IMR-90 (cell line): Measurements from ENCODE around the gene FAAH2. TPM values are rescaled to one million over a fixed set of nuclear protein-coding genes. Genes with fewer than 3 reads are reported as not detected.

Source experiments
- ATAC-seq: fragments of 200-7000 bp; cut with Tn5 transposase; 2 replicates; pipeline ENCODE4 v1.9.1; 2020; ENCODE audit warnings: low read depth, mild to moderate bottlenecking, moderate library complexity
- BruUV-seq: library from RNA; stranded (reverse); fragments of 400-500 nt; replicated peaks from 2 replicates; lab custom pipeline; 2021; lab: Mats Ljungman, UMichigan
- CTCF ChIA-PET: fragments of 300-600 bp; formaldehyde crosslinking; extraction: SDS; loops from one replicate; lab custom pipeline; 2021; ENCODE audit warnings: antibody characterized with exemption; lab: Yijun Ruan, JAX
- POLR2A ChIA-PET: fragments of 300-600 bp; sonication (Branson Sonifier 250); formaldehyde crosslinking; loops from one replicate; lab custom pipeline; 2022; ENCODE audit warnings: antibody characterized with exemption; ENCODE audit not compliant: unreplicated experiment; lab: Charles Lee
- DNase-seq: peaks from one replicate; pipeline ENCODE4 v3.0.0; 2013
- H2AFZ ChIP-seq: replicated peaks from 2 replicates; pipeline ENCODE3; 2013; ENCODE audit warnings: low read length, mild to moderate bottlenecking; ENCODE audit not compliant: poor library complexity
- H2AK5ac ChIP-seq: 2 replicates; pipeline ENCODE4 v1.6.1; 2013; ENCODE audit warnings: low read depth, low read length, inconsistent platforms
- H2AK9ac ChIP-seq: replicated peaks from 2 replicates; pipeline ENCODE3; 2013; ENCODE audit warnings: mild to moderate bottlenecking, low read depth, low read length, moderate library complexity; ENCODE audit not compliant: poor library complexity
- H2BK120ac ChIP-seq: 2 replicates; pipeline ENCODE4 v1.6.1; 2013; ENCODE audit warnings: low read depth, low read length, inconsistent platforms
- H2BK15ac ChIP-seq: 3 replicates; pipeline ENCODE4 v1.6.1; 2013; ENCODE audit warnings: low read depth, low read length, inconsistent platforms
- H2BK20ac ChIP-seq: 2 replicates; pipeline ENCODE4 v1.6.1; 2013; ENCODE audit warnings: low read depth, mild to moderate bottlenecking, inconsistent platforms, low read length, moderate library complexity
- H2BK5ac ChIP-seq: 2 replicates; pipeline ENCODE4 v1.6.1; 2013; ENCODE audit warnings: mild to moderate bottlenecking, low read depth, low read length, inconsistent platforms; ENCODE audit not compliant: poor library complexity, severe bottlenecking
- H3K14ac ChIP-seq: replicated peaks from 2 replicates; pipeline ENCODE4 v1.6.1; 2013; ENCODE audit warnings: low read depth, low read length, inconsistent platforms
- H3K18ac ChIP-seq: 2 replicates; pipeline ENCODE4 v1.6.1; 2013; ENCODE audit warnings: low read depth, low read length, control low read depth
- H3K23ac ChIP-seq: 2 replicates; pipeline ENCODE4 v1.6.1; 2013; ENCODE audit warnings: low read depth, low read length, inconsistent platforms
- H3K27ac ChIP-seq: 2 replicates; pipeline ENCODE4 v1.5.1; 2013; ENCODE audit warnings: mild to moderate bottlenecking, control low read depth, low read length; ENCODE audit not compliant: insufficient read depth
- H3K27me3 ChIP-seq: 2 replicates; pipeline ENCODE4 v1.6.1; 2013; ENCODE audit warnings: low read length; ENCODE audit not compliant: control insufficient read depth, insufficient read depth
- H3K36me3 ChIP-seq: 2 replicates; pipeline ENCODE4 v1.6.1; 2013; ENCODE audit warnings: low read length, mixed read lengths; ENCODE audit not compliant: control insufficient read depth, insufficient read depth
- H3K4ac ChIP-seq: 2 replicates; pipeline ENCODE4 v1.6.1; 2013; ENCODE audit warnings: low read depth, low read length, inconsistent platforms
- H3K4me1 ChIP-seq: 2 replicates; pipeline ENCODE4 v1.6.1; 2013; ENCODE audit warnings: low read length, mixed read lengths; ENCODE audit not compliant: control insufficient read depth, insufficient read depth
- H3K4me2 ChIP-seq: 2 replicates; pipeline ENCODE4 v1.6.1; 2013; ENCODE audit warnings: low read depth, mild to moderate bottlenecking, control low read depth, low read length, moderate library complexity
- H3K4me3 ChIP-seq: 2 replicates; pipeline ENCODE4 v1.5.1; 2013; ENCODE audit warnings: low read depth, mild to moderate bottlenecking, control low read depth, low read length, moderate library complexity; ENCODE audit not compliant: insufficient read depth
- H3K56ac ChIP-seq: 2 replicates; pipeline ENCODE4 v1.6.1; 2013; ENCODE audit warnings: low read length, inconsistent platforms; ENCODE audit not compliant: insufficient read depth; ENCODE audit errors: extremely low read depth
- H3K79me1 ChIP-seq, 2 experiments: 2 replicates each; pipeline ENCODE4 v1.6.1; 2013; ENCODE audit warnings: low read length in 2 of 2, inconsistent platforms in 1 of 2, low read depth in 1 of 2
- H3K9ac ChIP-seq: 2 replicates; pipeline ENCODE4 v1.6.1; 2013; ENCODE audit warnings: low read depth, low read length, control low read depth
- H3K9me1 ChIP-seq: 2 replicates; pipeline ENCODE4 v1.6.1; 2013; ENCODE audit warnings: low read length, inconsistent platforms; ENCODE audit not compliant: insufficient read depth
- H3K9me3 ChIP-seq: 2 replicates; pipeline ENCODE4 v1.6.1; 2013; ENCODE audit warnings: low read length; ENCODE audit not compliant: control insufficient read depth, insufficient read depth
- H4K20me1 ChIP-seq: 2 replicates; pipeline ENCODE4 v1.6.1; 2013; ENCODE audit warnings: low read length, inconsistent platforms; ENCODE audit not compliant: insufficient read depth
- H4K5ac ChIP-seq: 2 replicates; pipeline ENCODE4 v1.6.1; 2013; ENCODE audit warnings: mild to moderate bottlenecking, low read depth, low read length, control low read depth
- H4K8ac ChIP-seq, 2 experiments: 2 replicates each; pipeline ENCODE4 v1.6.1; 2013; ENCODE audit warnings: low read depth in 2 of 2, low read length in 2 of 2, control low read depth in 1 of 2, inconsistent platforms in 1 of 2
- H4K91ac ChIP-seq: 2 replicates; pipeline ENCODE4 v1.6.1; 2013; ENCODE audit warnings: low read depth, low read length, inconsistent platforms; ENCODE audit not compliant: insufficient read depth
- CEBPB ChIP-seq: IDR thresholded peaks from 2 replicates; pipeline ENCODE4 v1.6.1; 2012; ENCODE audit warnings: low read depth, low read length, improper control_type of control experiment
- CHD1 ChIP-seq: IDR thresholded peaks from 2 replicates; pipeline ENCODE4 v1.6.1; 2012; ENCODE audit warnings: low read depth, low read length, improper control_type of control experiment
- ELK1 ChIP-seq: fragments of 150-350 bp; IDR thresholded peaks from 2 replicates; pipeline ENCODE4 v1.6.1; 2016; ENCODE audit warnings: low read depth, mild to moderate bottlenecking, low read length, moderate library complexity, borderline replicate concordance
- FOS ChIP-seq: fragments of 150-350 bp; IDR thresholded peaks from 2 replicates; pipeline ENCODE4 v1.6.1; 2016; ENCODE audit warnings: low read depth, low read length
- MAFK ChIP-seq: IDR thresholded peaks from 2 replicates; pipeline ENCODE4 v1.6.1; 2012; ENCODE audit warnings: low read depth, low read length, improper control_type of control experiment
- MAZ ChIP-seq: IDR thresholded peaks from 2 replicates; pipeline ENCODE4 v1.6.1; 2012; ENCODE audit warnings: low read depth, mild to moderate bottlenecking, low read length, improper control_type of control experiment, moderate library complexity, borderline replicate concordance
- POLR2A ChIP-seq: IDR thresholded peaks from 2 replicates; pipeline ENCODE4 v1.6.1; 2012; ENCODE audit warnings: mild to moderate bottlenecking, low read depth, low read length
- RAD21 ChIP-seq: IDR thresholded peaks from 2 replicates; pipeline ENCODE4 v1.6.1; 2012; ENCODE audit warnings: low read length, improper control_type of control experiment
- RFX5 ChIP-seq: IDR thresholded peaks from 2 replicates; pipeline ENCODE4 v1.8.0; 2012; ENCODE audit warnings: low read depth, mild to moderate bottlenecking, low read length, moderate library complexity
- SMC3 ChIP-seq: fragments of 150-350 bp; IDR thresholded peaks from 2 replicates; pipeline ENCODE4 v1.6.1; 2016; ENCODE audit warnings: low read depth, mild to moderate bottlenecking, antibody characterized with exemption, low read length, moderate library complexity
- WGBS, 2 experiments: methylation state at CpG; one replicate each; pipeline versions ENCODE4 v1.1.5 to v1.1.7; 2013; ENCODE audit warnings: missing lambda C conversion rate in 2 of 2; ENCODE audit not compliant: insufficient read length in 1 of 2; ENCODE audit errors: extremely low coverage in 2 of 2; 5-methylcytosine and 5-hydroxymethylcytosine counted together
- dilution Hi-C: fragments of 300-500 bp; cut with HindIII; formaldehyde crosslinking; loops from one replicate; pipeline ENCODE4 v1.14.3; 2018; ENCODE audit warnings: low sequenced_read_pairs; ENCODE audit not compliant: unreplicated experiment
- in situ Hi-C: fragments of 300-500 bp; cut with MboI; formaldehyde crosslinking; loops from 3 replicates; pipeline ENCODE4 v1.14.3; 2019; ENCODE audit warnings: low sequenced_read_pairs, inconsistent platforms, mixed read lengths
- intact Hi-C: fragments of 100-400 bp; cut with micrococcal nuclease; formaldehyde crosslinking; loops from 2 replicates; pipeline ENCODE4 v1.10.0; 2022
- polyA plus RNA-seq, 3 experiments: library from polyadenylated mRNA; depleted of rRNA; stranded (reverse); fragments of >200 nt; gene quantifications; 2 replicates each; pipeline ENCODE4 v1.2.3, GENCODE V29; 2012; ENCODE audit warnings: low replicate concordance in 1 of 3
- total RNA-seq: library from RNA; depleted of rRNA; stranded (reverse); fragments of >200 nt; gene quantifications from 2 replicates; pipeline ENCODE4 v1.2.3, GENCODE V29; 2012
- TF ChIP-seq, protein P1 (sequence below): conservative IDR thresholded peaks from 2 replicates; pipeline ENCODE4 v1.5.1; 2012; ENCODE audit warnings: mild to moderate bottlenecking, low read depth, low read length, improper control_type of control experiment

FAAH2 gene
- total and polyA plus RNA-seq, 2 of the 4 experiments (the other 2 are of a cell fraction): not detected

DNA sequence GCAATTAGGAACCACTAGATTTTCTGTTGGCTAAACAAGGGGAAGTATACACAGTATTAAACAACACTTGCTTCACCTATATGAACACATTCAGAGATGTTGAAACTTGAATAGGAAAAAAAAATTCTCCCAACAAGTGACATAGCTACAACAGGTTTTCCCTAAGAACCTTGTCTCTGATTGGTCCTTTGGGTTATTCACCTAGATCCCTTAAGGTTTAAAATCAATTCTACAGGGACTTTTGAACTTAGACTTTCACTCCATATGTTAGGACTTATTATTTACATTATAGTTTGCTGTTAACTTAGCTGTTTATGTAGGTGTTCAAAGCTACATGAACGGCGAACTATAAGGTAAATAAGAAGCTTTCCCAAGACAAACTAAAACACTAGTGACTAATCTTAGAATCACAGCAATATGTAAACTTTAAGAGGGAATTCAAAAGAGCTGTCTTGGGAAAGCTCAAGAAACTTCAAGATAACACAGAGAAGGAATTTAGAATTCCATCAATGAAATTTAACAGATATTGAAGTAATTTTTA lies 233.1 kb downstream of the FAAH2 start:
- H3K4me3 ChIP-seq: no peak overlapping the region
- H3K27ac ChIP-seq: no peak overlapping the region
- no peak overlapping the region for H2BK15ac ChIP-seq
- no peaks in the 10 kb centered on the region for H3K4me1 ChIP-seq
- H4K8ac ChIP-seq: no peak overlapping the region
- dilution Hi-C loops (no loop called here), in situ Hi-C loops (loop anchor here (25.0 kb wide), 1 partner anchor 93 kb away; no protein-coding TSS in a partner anchor), intact Hi-C loops (no loop called here)
- H3K79me1 ChIP-seq: no peaks in the 10 kb centered on the region
- no peak overlapping the region for H2BK120ac ChIP-seq
- H3K36me3 ChIP-seq: no peaks in the 10 kb centered on the region
- H2AFZ ChIP-seq: no peak overlapping the region
- H2BK20ac ChIP-seq: no peak overlapping the region
- H3K9me1 ChIP-seq: no peaks in the 10 kb centered on the region
- H4K5ac ChIP-seq: no peak overlapping the region
- H3K9me3 ChIP-seq: no peaks in the 10 kb centered on the region; the same call in 1 of the 2 replicates
- H3K14ac ChIP-seq: no peak overlapping the region
- no peak overlapping the region for H3K4me2 ChIP-seq
- H3K27me3 ChIP-seq: no peaks in the 10 kb centered on the region
- ChIA-PET POLR2A (no interaction called here), CTCF (no interaction called here)
- no peak overlapping the region for H3K9ac ChIP-seq
- no peak overlapping the region for H3K4ac ChIP-seq
- no CpG with 5 or more reads among the region's 2 CpGs for WGBS, 2 experiments
- no TSS peak for BruUV-seq
- H3K18ac ChIP-seq: no peak overlapping the region
- no peak for DNase-seq
- H3K23ac ChIP-seq: no peak overlapping the region
- no peak overlapping the region for H2AK5ac ChIP-seq
- no peak overlapping the region for H4K91ac ChIP-seq
- no peak overlapping the region for H2BK5ac ChIP-seq
- ATAC-seq: no peak
- TF ChIP-seq MAFK: no peak
- TF ChIP-seq, protein P1, sequence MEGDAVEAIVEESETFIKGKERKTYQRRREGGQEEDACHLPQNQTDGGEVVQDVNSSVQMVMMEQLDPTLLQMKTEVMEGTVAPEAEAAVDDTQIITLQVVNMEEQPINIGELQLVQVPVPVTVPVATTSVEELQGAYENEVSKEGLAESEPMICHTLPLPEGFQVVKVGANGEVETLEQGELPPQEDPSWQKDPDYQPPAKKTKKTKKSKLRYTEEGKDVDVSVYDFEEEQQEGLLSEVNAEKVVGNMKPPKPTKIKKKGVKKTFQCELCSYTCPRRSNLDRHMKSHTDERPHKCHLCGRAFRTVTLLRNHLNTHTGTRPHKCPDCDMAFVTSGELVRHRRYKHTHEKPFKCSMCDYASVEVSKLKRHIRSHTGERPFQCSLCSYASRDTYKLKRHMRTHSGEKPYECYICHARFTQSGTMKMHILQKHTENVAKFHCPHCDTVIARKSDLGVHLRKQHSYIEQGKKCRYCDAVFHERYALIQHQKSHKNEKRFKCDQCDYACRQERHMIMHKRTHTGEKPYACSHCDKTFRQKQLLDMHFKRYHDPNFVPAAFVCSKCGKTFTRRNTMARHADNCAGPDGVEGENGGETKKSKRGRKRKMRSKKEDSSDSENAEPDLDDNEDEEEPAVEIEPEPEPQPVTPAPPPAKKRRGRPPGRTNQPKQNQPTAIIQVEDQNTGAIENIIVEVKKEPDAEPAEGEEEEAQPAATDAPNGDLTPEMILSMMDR: no peak
- no peak for TF ChIP-seq MAZ
- no peak for TF ChIP-seq RAD21
- TF ChIP-seq SMC3: no peak
- no peak for TF ChIP-seq POLR2A
- TF ChIP-seq ELK1: no peak
- TF ChIP-seq FOS: no peak
- no peak for TF ChIP-seq RFX5
- TF ChIP-seq CHD1: no peak
- no peak for TF ChIP-seq CEBPB
- no peak overlapping the region for H2AK9ac ChIP-seq
- no peaks in the 10 kb centered on the region for H4K20me1 ChIP-seq
- H3K56ac ChIP-seq: no peak overlapping the region
